Neuronal stem cell (in vitro differentiated cells): ENCODE results near the gene ZSCAN10.
A peak's percentile ranks its signal among the peaks of the same experiment; 100 is the strongest.

Source experiments
- DNase-seq: peaks from one replicate; pipeline ENCODE4 v3.0.0-alpha.2; 2013; ENCODE audit warnings: low spot score
- H2AFZ ChIP-seq: one replicate; pipeline ENCODE4 v1.6.1; 2013; ENCODE audit warnings: mild to moderate bottlenecking, low read length, inconsistent platforms
- H2AK5ac ChIP-seq: 2 replicates; pipeline ENCODE4 v1.6.1; 2013; ENCODE audit warnings: low read depth, mild to moderate bottlenecking, inconsistent platforms, low read length, moderate library complexity, mixed read lengths
- H2BK120ac ChIP-seq: 2 replicates; pipeline ENCODE4 v1.6.1; 2013; ENCODE audit warnings: low read depth, mild to moderate bottlenecking, inconsistent platforms, low read length, moderate library complexity, mixed read lengths
- H2BK12ac ChIP-seq: one replicate; pipeline ENCODE4 v1.6.1; 2013; ENCODE audit warnings: low read length, inconsistent platforms
- H2BK15ac ChIP-seq: 2 replicates; pipeline ENCODE4 v1.6.1; 2013; ENCODE audit warnings: mild to moderate bottlenecking, low read length, inconsistent platforms, mixed read lengths
- H2BK5ac ChIP-seq: one replicate; pipeline ENCODE4 v1.6.1; 2013; ENCODE audit warnings: inconsistent platforms, mild to moderate bottlenecking, low read length, moderate library complexity
- H3K14ac ChIP-seq: one replicate; pipeline ENCODE4 v1.6.1; 2013; ENCODE audit warnings: low read length, inconsistent platforms
- H3K18ac ChIP-seq: 2 replicates; pipeline ENCODE4 v1.6.1; 2013; ENCODE audit warnings: low read length, inconsistent platforms
- H3K23ac ChIP-seq: 2 replicates; pipeline ENCODE4 v1.6.1; 2013; ENCODE audit warnings: low read depth, mild to moderate bottlenecking, mixed read lengths, low read length, inconsistent platforms; ENCODE audit not compliant: poor library complexity
- H3K27ac ChIP-seq: replicated peaks from 3 replicates; pipeline ENCODE4 v1.5.1; 2013; ENCODE audit warnings: low read length, inconsistent platforms
- H3K27me3 ChIP-seq, 3 experiments: 2 replicates each; pipeline ENCODE4 v1.6.1; 2013; ENCODE audit warnings: low read length in 3 of 3, mild to moderate bottlenecking in 2 of 3, inconsistent platforms in 1 of 3, low read depth in 1 of 3, mixed read lengths in 1 of 3, moderate library complexity in 1 of 3; ENCODE audit not compliant: control insufficient read depth in 3 of 3, insufficient read depth in 3 of 3
- H3K36me3 ChIP-seq, 2 donors: replicated peaks in 1 of 2; 2 replicates each; pipeline ENCODE4 v1.6.1; 2013; ENCODE audit warnings: low read length in 2 of 2; ENCODE audit not compliant: control insufficient read depth in 2 of 2, insufficient read depth in 2 of 2
- H3K4ac ChIP-seq: 2 replicates; pipeline ENCODE4 v1.6.1; 2013; ENCODE audit warnings: inconsistent platforms, mild to moderate bottlenecking, low read length, moderate library complexity
- H3K4me1 ChIP-seq, 2 donors: 1 replicate in 1 of 2; 2 replicates in 1 of 2; pipeline ENCODE4 v1.6.1; 2013; ENCODE audit warnings: low read length in 2 of 2, low read depth in 1 of 2; ENCODE audit not compliant: control insufficient read depth in 2 of 2, insufficient read depth in 1 of 2
- H3K4me2 ChIP-seq: one replicate; pipeline ENCODE4 v1.6.1; 2013; ENCODE audit warnings: mild to moderate bottlenecking, low read length, inconsistent platforms; ENCODE audit not compliant: insufficient read depth, poor library complexity, severe bottlenecking
- H3K4me3 ChIP-seq, 2 donors: 2 replicates each; pipeline ENCODE4 v1.5.1; 2013; ENCODE audit warnings: low read length in 2 of 2, mild to moderate bottlenecking in 2 of 2, inconsistent platforms in 1 of 2, moderate library complexity in 1 of 2
- H3K79me1 ChIP-seq: one replicate; pipeline ENCODE4 v1.6.1; 2013; ENCODE audit warnings: low read depth, mild to moderate bottlenecking, inconsistent platforms, low read length, moderate library complexity
- H3K9ac ChIP-seq: one replicate; pipeline ENCODE4 v1.6.1; 2013; ENCODE audit warnings: mild to moderate bottlenecking, low read depth, low read length, inconsistent platforms; ENCODE audit not compliant: poor library complexity
- H3K9me3 ChIP-seq, 2 donors: replicated peaks in 1 of 2; 2 replicates each; pipeline versions ENCODE3 to v1.6.1; 2013; ENCODE audit warnings: low read length in 2 of 2, mild to moderate bottlenecking in 2 of 2, inconsistent platforms in 1 of 2, low read depth in 1 of 2, mixed read lengths in 1 of 2, moderate library complexity in 1 of 2; ENCODE audit not compliant: control insufficient read depth in 2 of 2, insufficient read depth in 1 of 2
- H4K8ac ChIP-seq: one replicate; pipeline ENCODE4 v1.6.1; 2013; ENCODE audit warnings: low read depth, mild to moderate bottlenecking, inconsistent platforms, low read length, moderate library complexity
- H4K91ac ChIP-seq: one replicate; pipeline ENCODE4 v1.6.1; 2013; ENCODE audit warnings: low read length, low read depth, mild to moderate bottlenecking, inconsistent platforms; ENCODE audit not compliant: poor library complexity
- WGBS, 2 donors: extraction: QIAGEN DNeasy Blood & Tissue Kit; methylation state at CpG; one replicate each; pipeline ENCODE4 v1.1.7; 2013; ENCODE audit warnings: missing lambda C conversion rate in 2 of 2, mixed read lengths in 1 of 2; ENCODE audit not compliant: insufficient read length in 2 of 2, insufficient replicate concordance in 1 of 2; ENCODE audit errors: extremely low coverage in 2 of 2; 5-methylcytosine and 5-hydroxymethylcytosine counted together

The ZSCAN10 gene

DNA sequence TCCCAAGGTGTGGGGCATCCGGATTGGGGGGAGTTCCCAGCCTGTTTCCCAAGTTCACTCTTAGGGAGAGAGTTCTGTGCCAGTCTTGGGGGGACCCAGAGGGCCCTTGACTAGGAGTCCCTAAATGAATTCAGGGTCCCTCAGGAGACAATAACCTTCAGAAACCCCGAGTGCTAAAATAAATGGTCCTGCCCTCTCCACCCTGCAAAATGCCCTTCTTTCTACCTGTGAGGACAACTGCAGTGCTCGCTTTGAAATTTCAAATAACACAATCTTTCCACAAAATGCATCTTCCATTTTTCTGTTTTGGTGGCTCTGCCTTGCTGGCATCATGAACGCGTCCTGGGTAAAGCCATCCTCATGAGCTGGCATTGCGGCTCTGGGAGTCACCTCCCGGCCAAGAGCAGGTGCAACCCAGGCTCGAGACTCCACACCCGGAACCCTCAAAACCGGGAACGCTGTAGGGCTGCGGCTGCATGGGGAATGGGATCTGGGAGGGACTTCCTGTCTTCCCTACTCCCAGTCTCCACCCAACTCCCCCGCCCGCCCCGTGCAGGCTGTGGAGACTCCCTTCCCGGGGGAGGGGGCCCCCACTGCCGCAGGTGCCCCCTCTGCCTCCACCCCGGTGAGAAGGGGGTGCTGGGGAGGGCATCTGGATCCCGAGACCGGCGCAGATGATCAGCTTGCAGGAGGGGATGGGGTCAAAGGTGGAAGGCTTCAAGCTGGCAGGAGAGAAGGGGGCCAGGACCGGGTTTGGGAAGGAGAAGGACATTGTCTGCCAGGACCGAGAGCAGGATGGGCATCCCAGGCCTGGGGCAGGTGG lies 13.2 kb upstream of the ZSCAN10 start, which contains the start of gene ZNF205:
ZNF205 (plus strand) TSS at position 529 of the 823 bp plus-strand sequence. CDS start 845 bp downstream, outside the sequence.
- WGBS, 2 donors, result no CpG with 5 or more reads among the region's 23 CpGs
- DNase-seq, result peak; percentile 76
- Histone ChIP-seq H3K27ac (no peak within 1 kb of the TSS), H3K79me1 (peaks cover 9% of the 10 kb centered on the region), H2AK5ac (peak within 1 kb of the TSS; percentile 92), H3K27me3 (no peaks in the 10 kb centered on the region), H3K14ac (no peak within 1 kb of the TSS), H3K9me3 (no peaks in the 10 kb centered on the region), H2AFZ (peak within 1 kb of the TSS; percentile 91), H3K4ac (no peak within 1 kb of the TSS), H2BK15ac (peak within 1 kb of the TSS; percentile 41), H3K9ac (peak within 1 kb of the TSS; percentile 98), H2BK12ac (no peak within 1 kb of the TSS), H2BK120ac (no peak within 1 kb of the TSS), H2BK5ac (no peak within 1 kb of the TSS), H4K8ac (peak within 1 kb of the TSS; percentile 33), H3K4me3 (peak within 1 kb of the TSS; percentile 86 to 91), H3K18ac (peak within 1 kb of the TSS; percentile 90), H3K23ac (peak within 1 kb of the TSS; percentile 8), H3K4me1 (peaks cover 5 to 9% of the 10 kb centered on the region in 2 donors), H3K4me2 (peak within 1 kb of the TSS; percentile 90), H4K91ac (no peak within 1 kb of the TSS), H3K36me3 (peaks cover 19 to 24% of the 10 kb centered on the region in 2 donors)

GRCh38 chr16:3106205-3106928 lies 7.3 kb upstream of the ZSCAN10 start:
- Histone ChIP-seq H3K27ac (no peak overlapping the region), H3K9me3 (no peaks in the 10 kb centered on the region)

GRCh38 chr16:3101841-3102470 lies 2.9 kb upstream of the ZSCAN10 start:
- Histone ChIP-seq H3K79me1 (no peaks in the 10 kb centered on the region), H3K4ac (no peak overlapping the region), H3K36me3 (no peaks in the 10 kb centered on the region), H3K4me1 (peaks cover 33% of the 10 kb centered on the region in 2 donors), H2BK120ac (no peak overlapping the region), H2BK12ac (no peak overlapping the region), H3K27me3 (peaks cover 0 to 24% (median 6%) of the 10 kb centered on the region in 3 experiments), H4K8ac (no peak overlapping the region), H2AK5ac (no peak overlapping the region), H2BK15ac (no peak overlapping the region), H4K91ac (no peak overlapping the region), H3K14ac (no peak overlapping the region), H3K27ac (peak overlapping the region; percentile 67), H3K9ac (no peak overlapping the region), H2BK5ac (no peak overlapping the region), H3K4me2 (peak overlapping the region; percentile 22), H3K23ac (no peak overlapping the region), H3K18ac (peak overlapping the region; percentile 46), H3K9me3 (peaks cover 0 to 2% of the 10 kb centered on the region in 2 donors), H3K4me3 (no peak overlapping the region), H2AFZ (peak overlapping the region; percentile 87)
- WGBS, 2 donors, result no CpG with 5 or more reads among the region's 27 CpGs
- DNase-seq, result peak; percentile 51

More at GRCh38 chr16:3106205-3106928, 7.3 kb upstream of the ZSCAN10 start:
- peak overlapping the region; percentile 6 for H2BK120ac ChIP-seq
- H2BK15ac ChIP-seq, result no peak overlapping the region
- H3K27me3 ChIP-seq, result no peaks in the 10 kb centered on the region
- no peak overlapping the region for H2BK12ac ChIP-seq
- H2AK5ac ChIP-seq, result no peak overlapping the region
- H3K4me3 ChIP-seq, result peak overlapping the region; percentile 95 to 96
- peak overlapping the region; percentile 89 for H3K4me2 ChIP-seq
- no peak overlapping the region for H3K14ac ChIP-seq
- H4K8ac ChIP-seq, result no peak overlapping the region
- H3K23ac ChIP-seq, result peak overlapping the region; percentile 92
- WGBS, 2 donors, result no CpG with 5 or more reads among the region's 74 CpGs
- peak overlapping the region; percentile 95 for H3K18ac ChIP-seq
- H3K9ac ChIP-seq, result peak overlapping the region; percentile 92
- H3K36me3 ChIP-seq, result no peaks in the 10 kb centered on the region
- peaks cover 2 to 10% of the 10 kb centered on the region in 2 donors for H3K4me1 ChIP-seq
- peak overlapping the region; percentile 98 for H2AFZ ChIP-seq
- no peak overlapping the region for H3K4ac ChIP-seq
- no peak overlapping the region for H2BK5ac ChIP-seq
- no peak overlapping the region for H4K91ac ChIP-seq
- H3K79me1 ChIP-seq, result no peaks in the 10 kb centered on the region
- DNase-seq, result peak; percentile 89
